Measurements from ENCODE around the gene CELF1.

DNA sequence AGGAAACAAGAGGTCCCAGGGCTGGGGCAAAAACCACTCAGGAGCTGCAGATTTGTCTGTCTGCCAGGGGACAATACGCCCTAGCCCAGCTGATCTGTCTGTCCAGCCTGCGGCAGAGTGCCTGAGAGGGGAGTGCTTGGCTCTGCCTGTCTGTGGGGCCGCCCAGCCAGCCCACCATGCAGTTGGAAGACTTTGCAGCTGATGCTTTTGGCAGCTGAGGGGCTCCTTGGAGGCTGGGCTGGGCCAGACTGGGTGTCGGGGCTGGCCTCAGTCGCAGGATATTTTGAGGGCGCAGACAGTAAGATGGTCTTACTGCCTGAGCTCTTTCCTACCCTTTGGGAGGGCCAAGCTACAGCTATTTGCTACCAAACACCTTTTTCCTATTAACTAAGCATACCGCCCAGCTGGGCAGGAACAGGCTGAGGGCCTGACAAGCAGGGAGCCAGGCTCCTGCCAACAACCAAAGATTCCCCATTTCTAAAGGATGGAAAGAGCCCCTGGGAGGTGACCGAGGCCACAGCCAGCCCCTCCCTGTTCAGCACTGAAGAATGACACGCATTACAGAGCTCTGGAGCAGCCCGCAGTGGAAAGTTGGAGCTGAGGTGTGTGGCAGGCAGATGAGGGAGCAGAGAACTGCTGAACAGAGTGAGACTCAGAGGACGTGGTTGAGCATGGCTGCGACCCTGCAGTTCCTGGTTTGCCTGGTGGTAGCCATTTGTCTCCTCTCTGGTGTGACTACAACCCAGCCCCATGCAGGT lies 33.3 kb upstream of the CELF1 start, which contains the start of gene FAM180B:
- TF ChIP-seq, protein P1, sequence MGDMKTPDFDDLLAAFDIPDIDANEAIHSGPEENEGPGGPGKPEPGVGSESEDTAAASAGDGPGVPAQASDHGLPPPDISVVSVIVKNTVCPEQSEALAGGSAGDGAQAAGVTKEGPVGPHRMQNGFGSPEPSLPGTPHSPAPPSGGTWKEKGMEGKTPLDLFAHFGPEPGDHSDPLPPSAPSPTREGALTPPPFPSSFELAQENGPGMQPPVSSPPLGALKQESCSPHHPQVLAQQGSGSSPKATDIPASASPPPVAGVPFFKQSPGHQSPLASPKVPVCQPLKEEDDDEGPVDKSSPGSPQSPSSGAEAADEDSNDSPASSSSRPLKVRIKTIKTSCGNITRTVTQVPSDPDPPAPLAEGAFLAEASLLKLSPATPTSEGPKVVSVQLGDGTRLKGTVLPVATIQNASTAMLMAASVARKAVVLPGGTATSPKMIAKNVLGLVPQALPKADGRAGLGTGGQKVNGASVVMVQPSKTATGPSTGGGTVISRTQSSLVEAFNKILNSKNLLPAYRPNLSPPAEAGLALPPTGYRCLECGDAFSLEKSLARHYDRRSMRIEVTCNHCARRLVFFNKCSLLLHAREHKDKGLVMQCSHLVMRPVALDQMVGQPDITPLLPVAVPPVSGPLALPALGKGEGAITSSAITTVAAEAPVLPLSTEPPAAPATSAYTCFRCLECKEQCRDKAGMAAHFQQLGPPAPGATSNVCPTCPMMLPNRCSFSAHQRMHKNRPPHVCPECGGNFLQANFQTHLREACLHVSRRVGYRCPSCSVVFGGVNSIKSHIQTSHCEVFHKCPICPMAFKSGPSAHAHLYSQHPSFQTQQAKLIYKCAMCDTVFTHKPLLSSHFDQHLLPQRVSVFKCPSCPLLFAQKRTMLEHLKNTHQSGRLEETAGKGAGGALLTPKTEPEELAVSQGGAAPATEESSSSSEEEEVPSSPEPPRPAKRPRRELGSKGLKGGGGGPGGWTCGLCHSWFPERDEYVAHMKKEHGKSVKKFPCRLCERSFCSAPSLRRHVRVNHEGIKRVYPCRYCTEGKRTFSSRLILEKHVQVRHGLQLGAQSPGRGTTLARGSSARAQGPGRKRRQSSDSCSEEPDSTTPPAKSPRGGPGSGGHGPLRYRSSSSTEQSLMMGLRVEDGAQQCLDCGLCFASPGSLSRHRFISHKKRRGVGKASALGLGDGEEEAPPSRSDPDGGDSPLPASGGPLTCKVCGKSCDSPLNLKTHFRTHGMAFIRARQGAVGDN (CRISPR knock-in tag; IDR thresholded peaks at IDR 0.05) = no peak
- TF ChIP-seq SIN3B (IDR thresholded peaks at IDR 0.05; ENCODE audit: low read length) (no peak), ERF (CRISPR knock-in tag; IDR thresholded peaks at IDR 0.05) (no peak), HCFC1 (IDR thresholded peaks at IDR 0.05; ENCODE audit: low read depth, low read length) (no peak), ZNF547 (CRISPR knock-in tag; IDR thresholded peaks at IDR 0.05) (no peak), YY1 (IDR thresholded peaks at IDR 0.05; ENCODE audit: insufficient read depth, insufficient replicate concordance, low read depth, low read length) (no peak)
- TF ChIP-seq, protein P2, sequence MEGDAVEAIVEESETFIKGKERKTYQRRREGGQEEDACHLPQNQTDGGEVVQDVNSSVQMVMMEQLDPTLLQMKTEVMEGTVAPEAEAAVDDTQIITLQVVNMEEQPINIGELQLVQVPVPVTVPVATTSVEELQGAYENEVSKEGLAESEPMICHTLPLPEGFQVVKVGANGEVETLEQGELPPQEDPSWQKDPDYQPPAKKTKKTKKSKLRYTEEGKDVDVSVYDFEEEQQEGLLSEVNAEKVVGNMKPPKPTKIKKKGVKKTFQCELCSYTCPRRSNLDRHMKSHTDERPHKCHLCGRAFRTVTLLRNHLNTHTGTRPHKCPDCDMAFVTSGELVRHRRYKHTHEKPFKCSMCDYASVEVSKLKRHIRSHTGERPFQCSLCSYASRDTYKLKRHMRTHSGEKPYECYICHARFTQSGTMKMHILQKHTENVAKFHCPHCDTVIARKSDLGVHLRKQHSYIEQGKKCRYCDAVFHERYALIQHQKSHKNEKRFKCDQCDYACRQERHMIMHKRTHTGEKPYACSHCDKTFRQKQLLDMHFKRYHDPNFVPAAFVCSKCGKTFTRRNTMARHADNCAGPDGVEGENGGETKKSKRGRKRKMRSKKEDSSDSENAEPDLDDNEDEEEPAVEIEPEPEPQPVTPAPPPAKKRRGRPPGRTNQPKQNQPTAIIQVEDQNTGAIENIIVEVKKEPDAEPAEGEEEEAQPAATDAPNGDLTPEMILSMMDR (CRISPR knock-in tag; IDR thresholded peaks at IDR 0.05) = no peak
- TF ChIP-seq, protein P3, sequence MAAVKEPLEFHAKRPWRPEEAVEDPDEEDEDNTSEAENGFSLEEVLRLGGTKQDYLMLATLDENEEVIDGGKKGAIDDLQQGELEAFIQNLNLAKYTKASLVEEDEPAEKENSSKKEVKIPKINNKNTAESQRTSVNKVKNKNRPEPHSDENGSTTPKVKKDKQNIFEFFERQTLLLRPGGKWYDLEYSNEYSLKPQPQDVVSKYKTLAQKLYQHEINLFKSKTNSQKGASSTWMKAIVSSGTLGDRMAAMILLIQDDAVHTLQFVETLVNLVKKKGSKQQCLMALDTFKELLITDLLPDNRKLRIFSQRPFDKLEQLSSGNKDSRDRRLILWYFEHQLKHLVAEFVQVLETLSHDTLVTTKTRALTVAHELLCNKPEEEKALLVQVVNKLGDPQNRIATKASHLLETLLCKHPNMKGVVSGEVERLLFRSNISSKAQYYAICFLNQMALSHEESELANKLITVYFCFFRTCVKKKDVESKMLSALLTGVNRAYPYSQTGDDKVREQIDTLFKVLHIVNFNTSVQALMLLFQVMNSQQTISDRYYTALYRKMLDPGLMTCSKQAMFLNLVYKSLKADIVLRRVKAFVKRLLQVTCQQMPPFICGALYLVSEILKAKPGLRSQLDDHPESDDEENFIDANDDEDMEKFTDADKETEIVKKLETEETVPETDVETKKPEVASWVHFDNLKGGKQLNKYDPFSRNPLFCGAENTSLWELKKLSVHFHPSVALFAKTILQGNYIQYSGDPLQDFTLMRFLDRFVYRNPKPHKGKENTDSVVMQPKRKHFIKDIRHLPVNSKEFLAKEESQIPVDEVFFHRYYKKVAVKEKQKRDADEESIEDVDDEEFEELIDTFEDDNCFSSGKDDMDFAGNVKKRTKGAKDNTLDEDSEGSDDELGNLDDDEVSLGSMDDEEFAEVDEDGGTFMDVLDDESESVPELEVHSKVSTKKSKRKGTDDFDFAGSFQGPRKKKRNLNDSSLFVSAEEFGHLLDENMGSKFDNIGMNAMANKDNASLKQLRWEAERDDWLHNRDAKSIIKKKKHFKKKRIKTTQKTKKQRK (IDR thresholded peaks at IDR 0.05; ENCODE audit: low read length) = no peak
